K562 (cell line): ENCODE measurements around the gene TRIO. TPM values are rescaled to one million over a fixed set of nuclear protein-coding genes. Genes with fewer than 3 reads are reported as not detected.
A peak's percentile ranks its signal among the peaks of the same experiment; 100 is the strongest.

Experiments
- CREB3 ChIP-seq: fragments of 450-650 bp; conservative IDR thresholded peaks from 2 replicates; pipeline ENCODE4 v1.6.1; 2016; ENCODE audit warnings: missing genetic modification characterization, low read depth, mild to moderate bottlenecking, missing compliant biosample characterization, moderate library complexity
- CXXC5 ChIP-seq: fragments of 250-450 bp; sonication (Bioruptor Pico); IDR thresholded peaks from 2 replicates; pipeline ENCODE4 v1.8.0; 2022; ENCODE audit warnings: inconsistent platforms, mild to moderate bottlenecking, moderate library complexity
- EP300 ChIP-seq: IDR thresholded peaks from 2 replicates; pipeline ENCODE4 v1.6.1; 2012; ENCODE audit warnings: low read length, improper control_type of control experiment
- FOSL1 ChIP-seq: fragments of 200-800 bp; sonication (Bioruptor generic); conservative IDR thresholded peaks from 2 replicates; pipeline ENCODE4 v1.6.1; 2016; ENCODE audit warnings: missing genetic modification characterization, missing compliant biosample characterization
- HSF4 ChIP-seq: fragments of 250-450 bp; sonication (Bioruptor Pico); IDR thresholded peaks from 2 replicates; pipeline ENCODE4 v2.1.2; 2022; ENCODE audit warnings: mild to moderate bottlenecking, moderate library complexity, borderline replicate concordance
- KDM1A ChIP-seq, 2 experiments: fragments of 450-650 bp; IDR thresholded peaks; 2 replicates each; pipeline ENCODE4 v1.6.1; 2016; ENCODE audit warnings: mild to moderate bottlenecking in 2 of 2
- KDM5B ChIP-seq: fragments of 200-600 bp; sonication (generic); IDR thresholded peaks from 2 replicates; pipeline ENCODE4 v1.6.1; 2012; ENCODE audit warnings: low read depth, mild to moderate bottlenecking, moderate library complexity, low read length, control low read depth, inconsistent platforms; ENCODE audit not compliant: insufficient replicate concordance
- MTA3 ChIP-seq: fragments of 450-650 bp; formaldehyde crosslinking; IDR thresholded peaks from 2 replicates; pipeline ENCODE4 v1.6.1; 2017; ENCODE audit warnings: mild to moderate bottlenecking, borderline replicate concordance
- NFXL1 ChIP-seq: fragments of 450-650 bp; formaldehyde crosslinking; IDR thresholded peaks from 2 replicates; pipeline ENCODE4 v1.4.0; 2021; ENCODE audit warnings: mild to moderate bottlenecking
- NFYB ChIP-seq: IDR thresholded peaks from 2 replicates; pipeline ENCODE4 v1.6.1; 2011; ENCODE audit warnings: mild to moderate bottlenecking, moderate library complexity; ENCODE audit not compliant: insufficient read length; ENCODE audit errors: extremely low read depth
- NR2F6 ChIP-seq: fragments of 450-650 bp; formaldehyde crosslinking; IDR thresholded peaks from 2 replicates; pipeline ENCODE4 v1.4.0; 2020; ENCODE audit warnings: mild to moderate bottlenecking
- NUFIP1 ChIP-seq: fragments of 450-650 bp; IDR thresholded peaks from 2 replicates; pipeline ENCODE4 v1.6.1; 2018; ENCODE audit not compliant: partially characterized antibody
- PRMT5 ChIP-seq: sonication (generic); formaldehyde crosslinking; IDR thresholded peaks from 2 replicates; pipeline ENCODE4 v1.5.0; 2020; ENCODE audit warnings: missing genetic modification reagents
- U2AF1 ChIP-seq: fragments of 200-400 bp; formaldehyde crosslinking; optimal IDR thresholded peaks from 2 replicates; pipeline ENCODE3; 2017; ENCODE audit warnings: mild to moderate bottlenecking, low read depth, low read length, moderate library complexity
- ZNF232 ChIP-seq: sonication (generic); formaldehyde crosslinking; IDR thresholded peaks from 2 replicates; pipeline ENCODE4 v1.8.0; 2022; ENCODE audit warnings: mild to moderate bottlenecking, missing genetic modification reagents
- polyA plus RNA-seq, 8 experiments: library from polyadenylated mRNA; depleted of rRNA in 4 of 8; stranded (reverse) in 5 of 8; unstranded in 3 of 8; fragments of >200 nt; fragmentation: Nextera tagmentation in 2 of 8; fragmentation: Illumina TruSeq in 1 of 8; extraction: Ambion mirVana in 2 of 8; extraction: Trizol in 1 of 8; gene quantifications; 2 replicates each; pipeline versions ENCODE4 v1.2.1 to v1.2.3, GENCODE V29; 2011 to 2014; ENCODE audit warnings: inconsistent platforms in 1 of 8, missing spikeins in 1 of 8
- total RNA-seq, 7 experiments: library from RNA; depleted of rRNA in 6 of 7; stranded (reverse); fragments of >200 nt in 6 of 7; fragmentation: Illumina TruSeq in 2 of 7; extraction: Trizol in 2 of 7; gene quantifications; 2 replicates each; pipeline versions ENCODE4 v1.2.1 to v1.2.3, GENCODE V29; 2011 to 2021; ENCODE audit warnings: low replicate concordance in 1 of 7
- TF ChIP-seq, protein P1 (sequence below): sonication (generic); formaldehyde crosslinking; IDR thresholded peaks from 2 replicates; pipeline ENCODE4 v1.8.0; 2023; ENCODE audit warnings: mild to moderate bottlenecking, missing genetic modification reagents
- TF ChIP-seq, protein P2 (sequence below), 2 experiments: fragments of 450-650 bp; IDR thresholded peaks; 2 replicates each; pipeline ENCODE4 v1.6.1; 2016
- TF ChIP-seq, protein P3 (sequence below): IDR thresholded peaks from 2 replicates; pipeline ENCODE4 v1.6.1; 2011; ENCODE audit warnings: borderline replicate concordance, low read depth, mild to moderate bottlenecking, moderate library complexity, low read length; ENCODE audit not compliant: insufficient read depth, poor library complexity, severe bottlenecking
- TF ChIP-seq, protein P4 (sequence below): sonication (generic); formaldehyde crosslinking; IDR thresholded peaks from 2 replicates; pipeline ENCODE4 v1.8.1; 2023; ENCODE audit warnings: mild to moderate bottlenecking, missing genetic modification reagents

Gene TRIO
- total and polyA plus RNA-seq, 9 of the 15 experiments (the other 6 are each of a cell fraction or from before 2014, with no cell fraction given), result 0.24 to 5.0 (median 1.1) TPM

DNA sequence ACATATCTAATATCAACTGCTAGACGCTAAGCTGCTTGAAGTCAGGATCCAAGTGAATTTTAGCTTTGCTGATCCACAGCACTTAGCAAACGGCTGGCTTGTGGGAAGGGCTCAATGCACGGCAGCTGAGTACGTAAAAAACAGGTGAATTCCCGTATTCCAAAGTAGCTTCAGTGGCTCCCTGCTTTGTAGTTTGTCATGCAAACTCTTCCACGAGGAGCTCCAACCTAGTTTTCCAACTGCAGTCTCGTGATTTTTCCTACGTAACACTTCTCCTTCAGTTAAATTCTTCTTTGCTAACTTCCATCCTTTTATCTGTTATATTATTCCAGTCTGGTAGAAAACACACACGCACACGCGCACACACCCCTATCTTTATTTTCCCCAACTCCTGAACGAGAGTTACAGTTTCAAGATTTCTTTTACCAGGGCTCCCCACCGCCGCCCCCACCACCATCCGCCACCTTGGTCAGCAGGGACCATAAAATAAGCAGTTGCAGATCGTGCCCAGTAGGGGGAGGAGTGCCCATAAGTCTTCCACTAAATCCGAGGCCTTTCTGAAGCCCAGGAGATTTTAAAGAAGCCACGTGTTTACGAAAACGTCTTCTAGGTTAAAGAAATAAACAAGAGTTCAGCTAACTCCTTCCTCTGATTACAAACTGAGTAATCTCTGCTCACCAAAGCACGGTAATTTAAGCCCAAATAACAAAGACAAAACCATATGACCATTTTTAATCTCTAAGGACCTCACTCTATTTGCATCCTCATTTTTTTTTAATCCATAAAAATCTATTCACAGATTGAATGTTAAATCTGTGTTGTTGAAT, 34.8 kb upstream of the TRIO start (continued):
- TF ChIP-seq HSF4 (CRISPR knock-in tag), result no peak
- TF ChIP-seq EP300, result no peak
- no peak for TF ChIP-seq PRMT5
- no peak for TF ChIP-seq NR2F6
- no peak for TF ChIP-seq CREB3 (tag)
- TF ChIP-seq, protein P1, sequence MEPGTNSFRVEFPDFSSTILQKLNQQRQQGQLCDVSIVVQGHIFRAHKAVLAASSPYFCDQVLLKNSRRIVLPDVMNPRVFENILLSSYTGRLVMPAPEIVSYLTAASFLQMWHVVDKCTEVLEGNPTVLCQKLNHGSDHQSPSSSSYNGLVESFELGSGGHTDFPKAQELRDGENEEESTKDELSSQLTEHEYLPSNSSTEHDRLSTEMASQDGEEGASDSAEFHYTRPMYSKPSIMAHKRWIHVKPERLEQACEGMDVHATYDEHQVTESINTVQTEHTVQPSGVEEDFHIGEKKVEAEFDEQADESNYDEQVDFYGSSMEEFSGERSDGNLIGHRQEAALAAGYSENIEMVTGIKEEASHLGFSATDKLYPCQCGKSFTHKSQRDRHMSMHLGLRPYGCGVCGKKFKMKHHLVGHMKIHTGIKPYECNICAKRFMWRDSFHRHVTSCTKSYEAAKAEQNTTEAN (CRISPR knock-in tag), result no peak
- TF ChIP-seq, protein P2, sequence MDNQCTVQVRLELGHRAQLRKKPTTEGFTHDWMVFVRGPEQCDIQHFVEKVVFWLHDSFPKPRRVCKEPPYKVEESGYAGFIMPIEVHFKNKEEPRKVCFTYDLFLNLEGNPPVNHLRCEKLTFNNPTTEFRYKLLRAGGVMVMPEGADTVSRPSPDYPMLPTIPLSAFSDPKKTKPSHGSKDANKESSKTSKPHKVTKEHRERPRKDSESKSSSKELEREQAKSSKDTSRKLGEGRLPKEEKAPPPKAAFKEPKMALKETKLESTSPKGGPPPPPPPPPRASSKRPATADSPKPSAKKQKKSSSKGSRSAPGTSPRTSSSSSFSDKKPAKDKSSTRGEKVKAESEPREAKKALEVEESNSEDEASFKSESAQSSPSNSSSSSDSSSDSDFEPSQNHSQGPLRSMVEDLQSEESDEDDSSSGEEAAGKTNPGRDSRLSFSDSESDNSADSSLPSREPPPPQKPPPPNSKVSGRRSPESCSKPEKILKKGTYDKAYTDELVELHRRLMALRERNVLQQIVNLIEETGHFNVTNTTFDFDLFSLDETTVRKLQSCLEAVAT (IDR thresholded peaks at IDR 0.05), result no peak
- no peak for TF ChIP-seq NFXL1 (CRISPR knock-in tag)
- TF ChIP-seq, protein P3, sequence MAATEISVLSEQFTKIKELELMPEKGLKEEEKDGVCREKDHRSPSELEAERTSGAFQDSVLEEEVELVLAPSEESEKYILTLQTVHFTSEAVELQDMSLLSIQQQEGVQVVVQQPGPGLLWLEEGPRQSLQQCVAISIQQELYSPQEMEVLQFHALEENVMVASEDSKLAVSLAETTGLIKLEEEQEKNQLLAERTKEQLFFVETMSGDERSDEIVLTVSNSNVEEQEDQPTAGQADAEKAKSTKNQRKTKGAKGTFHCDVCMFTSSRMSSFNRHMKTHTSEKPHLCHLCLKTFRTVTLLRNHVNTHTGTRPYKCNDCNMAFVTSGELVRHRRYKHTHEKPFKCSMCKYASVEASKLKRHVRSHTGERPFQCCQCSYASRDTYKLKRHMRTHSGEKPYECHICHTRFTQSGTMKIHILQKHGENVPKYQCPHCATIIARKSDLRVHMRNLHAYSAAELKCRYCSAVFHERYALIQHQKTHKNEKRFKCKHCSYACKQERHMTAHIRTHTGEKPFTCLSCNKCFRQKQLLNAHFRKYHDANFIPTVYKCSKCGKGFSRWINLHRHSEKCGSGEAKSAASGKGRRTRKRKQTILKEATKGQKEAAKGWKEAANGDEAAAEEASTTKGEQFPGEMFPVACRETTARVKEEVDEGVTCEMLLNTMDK, result peak; percentile 50
- no peak for TF ChIP-seq FOSL1 (tag)
- TF ChIP-seq CXXC5, result 0 out of 2 replicates have a peak, but pooled peaks have one; percentile 25
- no peak for TF ChIP-seq NFYB
- TF ChIP-seq, protein P4, sequence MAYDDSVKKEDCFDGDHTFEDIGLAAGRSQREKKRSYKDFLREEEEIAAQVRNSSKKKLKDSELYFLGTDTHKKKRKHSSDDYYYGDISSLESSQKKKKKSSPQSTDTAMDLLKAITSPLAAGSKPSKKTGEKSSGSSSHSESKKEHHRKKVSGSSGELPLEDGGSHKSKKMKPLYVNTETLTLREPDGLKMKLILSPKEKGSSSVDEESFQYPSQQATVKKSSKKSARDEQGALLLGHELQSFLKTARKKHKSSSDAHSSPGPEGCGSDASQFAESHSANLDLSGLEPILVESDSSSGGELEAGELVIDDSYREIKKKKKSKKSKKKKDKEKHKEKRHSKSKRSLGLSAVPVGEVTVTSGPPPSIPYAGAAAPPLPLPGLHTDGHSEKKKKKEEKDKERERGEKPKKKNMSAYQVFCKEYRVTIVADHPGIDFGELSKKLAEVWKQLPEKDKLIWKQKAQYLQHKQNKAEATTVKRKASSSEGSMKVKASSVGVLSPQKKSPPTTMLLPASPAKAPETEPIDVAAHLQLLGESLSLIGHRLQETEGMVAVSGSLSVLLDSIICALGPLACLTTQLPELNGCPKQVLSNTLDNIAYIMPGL (CRISPR knock-in tag), result no peak
- no peak for TF ChIP-seq U2AF1
- no peak for TF ChIP-seq NUFIP1
- no peak for TF ChIP-seq ZNF232 (CRISPR knock-in tag)
- TF ChIP-seq KDM5B, result no peak
- no peak for TF ChIP-seq MTA3
- 0 out of 4 replicates have a peak, but pooled peaks of 1 of the 2 experiments have one; percentile 11 for TF ChIP-seq KDM1A (IDR thresholded peaks at IDR 0.05)
